Activated CD4-positive, alpha-beta T cell treated with anti-CD3 and anti-CD28 coated beads, Interleukin-10, Interleukin-2, amounts not matched to agents 100 ng/mL and 50 ng/mL, durations not matched to agents 16 hours and 8 hours (primary cell): ENCODE measurements around the gene MTHFR.
"Not testable (repeated sequence)": the region's sequence is repeated elsewhere in the genome, so short reads cannot be mapped to it uniquely, and the experiment has no call there.

Experiments
- DNase-seq: peaks from one replicate; pipeline ENCODE4 v3.0.0-alpha.2; 2020

Gene MTHFR

DNA sequence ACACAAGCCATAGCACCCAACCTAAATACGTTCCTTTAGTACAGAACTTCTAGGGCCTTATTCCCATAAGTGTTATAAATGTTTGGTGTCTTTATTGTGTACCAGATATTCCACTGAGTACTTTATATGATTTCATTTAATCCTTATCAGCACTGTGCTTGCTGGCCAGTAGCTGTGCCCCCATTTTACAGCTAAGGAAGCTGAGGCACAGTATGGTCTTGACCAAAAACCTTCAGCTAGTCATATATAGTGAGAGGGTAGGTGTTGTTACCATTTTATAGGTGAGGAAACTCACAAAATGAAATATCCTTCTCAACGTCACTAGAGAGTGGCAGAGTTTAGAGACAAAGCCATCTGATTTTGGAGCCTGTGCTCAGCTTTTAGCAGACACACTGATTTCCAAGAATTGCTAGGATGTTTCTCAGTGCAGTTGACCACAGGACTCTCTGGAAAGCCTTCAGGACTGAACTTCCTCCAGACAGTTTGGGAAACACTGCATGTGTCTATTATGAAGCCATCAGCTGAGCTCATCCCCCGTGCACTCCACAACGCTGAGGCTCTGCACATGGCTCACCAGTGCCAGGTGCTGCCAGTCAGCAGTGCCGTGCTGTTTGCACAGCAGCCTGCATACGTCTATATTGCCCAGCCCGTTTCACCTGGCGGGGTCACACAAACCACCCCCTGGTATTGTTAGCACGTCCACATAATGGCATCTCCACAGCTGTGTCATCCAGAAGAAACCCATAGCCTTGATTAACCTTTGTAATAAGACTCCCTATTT lies 26.4 kb upstream of the MTHFR start:
- DNase-seq, result no peak

DNA sequence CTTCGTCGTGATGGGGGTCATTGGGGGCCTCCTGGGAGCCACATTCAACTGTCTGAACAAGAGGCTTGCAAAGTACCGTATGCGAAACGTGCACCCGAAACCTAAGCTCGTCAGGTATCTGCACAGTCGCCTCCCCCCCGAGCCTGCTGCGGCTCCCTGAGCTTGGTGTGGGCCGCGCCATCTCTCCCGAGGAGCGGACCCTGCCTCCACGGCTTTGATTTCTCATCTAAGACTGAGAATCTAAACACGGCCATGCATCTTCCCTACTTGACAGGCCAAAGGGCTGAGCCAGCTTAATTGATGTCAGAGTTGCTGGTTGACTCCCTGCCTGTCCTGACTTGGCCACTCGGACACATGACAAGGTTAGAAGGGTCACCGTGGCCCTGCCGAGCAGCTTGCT lies 22.7 kb upstream of the MTHFR start:
- no peak for DNase-seq

DNA sequence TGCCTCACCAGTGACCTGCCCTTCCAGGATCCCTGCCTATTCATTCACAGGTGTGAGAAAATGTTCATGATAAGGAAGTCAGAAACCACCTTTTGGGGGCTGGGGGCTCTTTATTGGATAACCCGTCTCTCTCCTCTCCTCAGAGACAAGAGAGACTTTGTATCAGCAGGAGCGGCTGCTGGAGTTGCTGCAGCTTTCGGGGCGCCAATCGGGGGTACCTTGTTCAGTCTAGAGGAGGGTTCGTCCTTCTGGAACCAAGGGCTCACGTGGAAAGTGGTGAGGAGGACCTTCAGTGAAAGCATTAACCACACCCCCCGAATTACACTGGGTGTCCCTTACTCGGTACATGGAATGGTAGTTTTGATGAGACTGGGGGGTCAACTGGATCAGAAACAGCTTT lies 21.2 kb upstream of the MTHFR start:
- DNase-seq, result no peak

DNA sequence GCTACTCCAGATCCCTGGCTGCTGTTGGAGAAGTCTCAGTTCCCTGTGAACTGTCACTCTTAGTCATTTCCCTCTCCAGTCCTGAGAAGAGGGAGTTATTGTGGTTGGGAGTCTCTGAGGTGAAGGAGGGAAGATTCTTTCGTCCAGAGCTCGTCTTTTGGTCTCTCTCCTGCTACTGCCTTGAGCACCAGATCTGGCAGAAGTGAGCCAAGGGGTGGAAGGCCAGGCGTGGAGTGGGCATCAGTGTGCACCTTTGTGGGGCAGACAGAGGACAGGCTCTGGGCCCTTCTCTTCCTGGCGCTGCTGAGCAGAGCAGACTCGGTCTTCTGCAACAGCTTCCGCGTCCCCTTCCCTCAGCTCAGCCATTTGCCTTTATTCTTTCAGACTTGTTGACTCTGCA lies 19.4 kb upstream of the MTHFR start:
- no peak for DNase-seq

DNA sequence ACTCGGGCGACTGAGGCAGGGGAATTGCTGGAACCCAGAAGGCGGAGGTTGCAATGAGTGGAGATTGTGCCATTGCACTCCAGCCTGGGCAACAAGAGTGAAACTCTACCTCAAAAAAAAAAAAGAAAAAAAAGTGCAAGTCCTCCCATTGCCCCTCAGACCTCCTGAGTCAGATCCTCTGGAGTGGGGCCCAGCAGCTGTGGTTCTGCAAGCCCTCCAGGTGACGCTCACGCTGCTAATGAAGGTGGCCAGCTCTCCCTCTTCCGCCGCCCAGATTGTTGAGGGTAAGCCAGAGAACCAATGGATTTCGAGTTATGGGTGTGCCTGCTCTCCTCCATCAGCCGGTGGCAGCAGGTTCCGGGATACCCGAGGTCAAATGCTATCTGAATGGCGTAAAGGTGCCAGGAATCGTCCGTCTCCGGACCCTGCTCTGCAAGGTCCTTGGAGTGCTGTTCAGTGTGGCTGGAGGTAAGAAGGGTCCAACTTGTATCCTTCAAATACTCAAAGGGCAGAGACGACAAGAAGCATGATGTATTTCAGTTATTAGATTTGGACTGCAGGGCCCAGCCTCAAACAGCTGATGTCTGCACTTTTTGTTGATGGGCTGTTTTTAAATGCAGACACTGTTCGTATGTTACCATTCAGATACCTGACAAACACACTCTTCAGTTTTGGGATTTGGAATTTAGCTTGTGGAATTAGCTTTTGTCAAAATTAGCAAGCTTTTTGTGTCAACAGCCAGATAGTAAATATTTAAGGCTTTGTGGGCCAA lies 17.8 kb upstream of the MTHFR start:
- DNase-seq, result no peak

DNA sequence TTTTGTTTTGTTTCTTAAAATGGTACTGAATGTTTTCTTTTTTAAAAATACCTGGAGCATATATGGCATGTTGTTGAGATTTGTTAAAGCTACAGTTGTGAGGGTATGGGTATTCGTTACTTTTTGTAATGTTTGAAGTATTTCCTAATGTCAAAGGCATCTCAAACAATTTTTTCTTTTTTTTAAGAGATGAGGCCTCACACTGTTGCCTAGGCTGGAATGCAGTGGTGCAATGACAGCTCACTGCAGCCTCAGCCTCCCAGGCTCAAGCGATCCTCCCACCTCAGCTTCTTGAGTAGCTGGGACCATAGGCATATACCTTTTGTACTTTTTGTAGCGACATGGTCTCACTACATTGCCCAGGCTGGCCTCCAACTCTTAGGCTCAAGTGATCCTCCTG lies 16.3 kb upstream of the MTHFR start:
- DNase-seq, result no peak

DNA sequence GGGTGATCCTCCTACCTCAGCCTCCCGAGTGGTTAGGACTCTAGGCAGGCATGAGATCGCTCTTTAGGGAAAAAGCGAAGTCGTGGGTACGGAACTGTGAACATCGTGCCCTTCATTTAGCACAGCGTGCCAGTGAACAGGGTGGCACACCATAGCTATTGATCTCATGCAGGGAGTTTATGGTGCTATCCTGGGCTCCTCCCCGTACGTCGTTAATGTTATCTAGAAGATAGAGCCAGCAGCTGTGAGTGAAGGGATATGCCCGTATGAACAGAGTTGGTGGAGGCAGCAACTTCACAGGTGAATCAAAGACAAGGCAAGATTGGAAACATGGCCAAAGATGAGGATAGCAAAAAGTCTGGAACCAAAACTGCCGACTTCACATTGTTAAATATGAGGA lies 11.4 kb upstream of the MTHFR start:
- DNase-seq, result no peak

DNA sequence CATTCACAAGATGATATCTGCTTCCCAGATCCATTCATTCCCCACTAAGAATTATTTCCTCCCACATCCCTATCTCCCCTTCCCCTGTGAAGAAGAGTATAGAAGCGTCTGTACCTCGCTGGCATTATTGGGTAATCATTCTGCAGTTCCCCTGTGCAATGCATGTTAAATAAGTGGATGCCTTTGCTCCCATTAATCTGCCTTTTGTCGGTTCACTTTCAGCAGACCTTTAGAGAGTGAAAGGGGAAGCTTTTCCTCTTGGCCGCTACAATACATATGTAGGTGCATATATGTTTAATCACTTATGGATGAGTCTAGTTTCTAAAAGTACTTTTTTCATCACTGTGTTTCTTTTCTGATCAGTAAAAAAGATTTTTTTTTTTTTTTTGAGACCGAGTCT lies 7.3 kb upstream of the MTHFR start:
- DNase-seq, result no peak

DNA sequence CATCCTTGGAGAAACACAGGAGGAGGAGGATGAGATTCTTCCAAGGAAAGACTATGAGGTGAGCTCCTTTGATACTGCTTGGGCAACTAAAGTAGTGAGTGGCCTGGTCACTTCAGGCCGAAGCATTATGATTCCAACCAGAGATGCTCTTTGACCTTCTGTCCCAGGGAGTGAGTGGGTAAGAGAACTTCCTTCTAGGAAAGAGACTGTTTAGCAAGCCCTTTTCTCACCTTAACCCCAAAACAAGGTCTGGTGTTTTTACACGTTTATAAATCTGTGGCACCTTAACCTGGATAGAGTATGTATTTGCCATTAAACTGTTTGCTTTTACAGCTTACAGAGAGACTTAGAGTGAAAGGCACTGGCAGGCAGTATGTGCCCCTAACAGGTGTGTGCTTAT lies 1.4 kb upstream of the MTHFR start:
- no peak for DNase-seq

DNA sequence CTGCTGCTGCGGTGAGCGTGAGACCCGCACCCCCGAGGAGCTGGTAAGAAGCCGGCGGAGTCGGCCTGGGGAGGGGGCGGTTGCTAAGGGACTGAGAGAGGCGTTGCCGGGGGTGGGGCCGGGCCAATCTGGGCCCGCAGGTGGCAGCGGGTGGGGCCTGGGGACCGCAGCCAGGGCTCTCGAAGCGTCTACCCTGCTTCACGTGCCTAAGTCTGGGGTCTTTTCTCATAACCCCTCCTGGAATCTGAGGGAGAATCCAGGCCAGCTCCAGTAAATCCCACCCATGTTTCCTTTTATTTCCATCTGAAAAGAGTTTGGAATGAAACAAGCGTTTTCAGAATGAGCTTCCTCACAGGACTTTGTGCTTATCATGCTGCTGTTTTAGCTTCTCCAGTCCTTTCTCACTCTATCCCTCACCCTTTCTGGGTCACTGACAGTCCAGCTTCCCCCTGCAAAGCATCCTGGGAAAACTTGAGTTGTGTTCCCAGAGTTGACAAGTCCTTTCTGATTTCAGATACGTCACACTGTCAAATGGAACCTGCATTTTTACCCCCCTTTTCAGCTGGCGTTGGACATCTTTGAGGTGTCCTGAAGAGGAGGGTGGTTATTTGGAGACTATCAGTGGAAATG lies 658 bp upstream of the MTHFR start:
- DNase-seq, result peak; percentile 25

DNA sequence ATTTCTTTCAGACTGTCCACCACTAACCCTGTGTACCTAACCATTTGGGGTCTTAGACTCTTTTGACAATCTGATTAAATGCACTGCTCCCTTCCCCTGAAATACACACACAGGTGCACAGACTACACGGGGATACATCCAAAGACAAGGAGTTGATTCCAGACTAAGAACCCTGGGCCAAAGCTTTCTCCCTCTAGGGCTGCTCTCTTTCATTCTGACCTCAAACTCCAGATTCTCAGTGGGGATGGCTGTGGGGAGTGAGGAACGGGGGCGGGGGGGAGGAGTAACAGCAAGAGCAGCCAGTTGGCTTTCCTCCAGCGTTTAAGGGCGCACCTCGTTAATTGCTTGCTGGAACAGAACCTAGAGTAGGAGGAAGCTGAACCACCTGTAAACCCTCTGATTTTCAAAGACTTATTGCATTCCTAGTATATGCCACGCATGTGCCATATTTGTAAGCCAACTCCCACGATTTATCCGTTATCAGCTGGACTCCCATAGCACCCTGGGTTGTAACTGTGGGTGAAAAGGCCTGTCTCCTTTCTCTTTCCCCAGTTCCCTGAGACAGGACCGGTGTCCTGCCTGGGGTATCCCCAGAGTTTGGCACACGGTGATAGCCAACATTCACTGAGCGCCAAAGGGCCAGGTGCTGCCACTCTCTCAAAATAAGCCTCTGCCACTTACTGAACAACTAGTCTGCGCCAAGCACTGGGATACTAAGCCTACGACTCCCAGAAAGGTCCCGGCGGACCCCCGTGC lies 920 bp downstream of the MTHFR start:
- DNase-seq, result peak; percentile 20

DNA sequence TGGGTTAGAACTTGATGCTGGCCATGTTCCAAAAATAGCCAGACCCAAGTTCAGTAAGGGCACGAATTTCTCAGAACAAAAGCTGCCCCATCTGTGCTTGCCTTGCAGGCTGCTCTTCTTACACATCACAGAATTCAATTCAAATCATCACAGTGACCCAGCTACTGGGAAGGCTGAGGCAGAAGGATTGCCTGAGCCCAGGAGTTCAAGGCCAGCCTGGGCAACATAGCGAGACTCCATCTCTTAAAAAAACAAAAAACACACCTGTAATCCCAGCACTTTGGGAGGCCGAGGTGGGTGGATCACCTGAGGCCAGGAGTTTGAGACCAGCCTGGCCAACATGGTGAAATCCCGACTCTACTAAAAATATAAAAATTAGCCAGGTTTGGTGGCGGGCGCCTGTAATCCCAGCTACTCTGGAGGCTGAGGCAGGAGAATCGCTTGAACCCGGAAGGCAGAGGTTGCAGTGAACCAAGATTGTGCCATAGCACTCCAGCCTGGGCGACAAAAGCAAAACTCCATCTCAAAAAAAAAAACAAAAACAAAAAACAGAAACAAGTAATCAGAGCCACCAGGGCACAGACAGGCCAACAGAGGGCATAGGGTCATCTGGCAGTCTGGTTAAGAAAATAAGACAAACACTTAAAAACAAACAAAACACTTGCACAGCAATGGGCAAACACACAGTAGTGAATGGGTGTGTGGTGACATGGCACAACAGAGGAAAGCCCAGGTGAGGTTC lies 1.7 kb downstream of the MTHFR start:
- DNase-seq, result not testable (repeated sequence)

DNA sequence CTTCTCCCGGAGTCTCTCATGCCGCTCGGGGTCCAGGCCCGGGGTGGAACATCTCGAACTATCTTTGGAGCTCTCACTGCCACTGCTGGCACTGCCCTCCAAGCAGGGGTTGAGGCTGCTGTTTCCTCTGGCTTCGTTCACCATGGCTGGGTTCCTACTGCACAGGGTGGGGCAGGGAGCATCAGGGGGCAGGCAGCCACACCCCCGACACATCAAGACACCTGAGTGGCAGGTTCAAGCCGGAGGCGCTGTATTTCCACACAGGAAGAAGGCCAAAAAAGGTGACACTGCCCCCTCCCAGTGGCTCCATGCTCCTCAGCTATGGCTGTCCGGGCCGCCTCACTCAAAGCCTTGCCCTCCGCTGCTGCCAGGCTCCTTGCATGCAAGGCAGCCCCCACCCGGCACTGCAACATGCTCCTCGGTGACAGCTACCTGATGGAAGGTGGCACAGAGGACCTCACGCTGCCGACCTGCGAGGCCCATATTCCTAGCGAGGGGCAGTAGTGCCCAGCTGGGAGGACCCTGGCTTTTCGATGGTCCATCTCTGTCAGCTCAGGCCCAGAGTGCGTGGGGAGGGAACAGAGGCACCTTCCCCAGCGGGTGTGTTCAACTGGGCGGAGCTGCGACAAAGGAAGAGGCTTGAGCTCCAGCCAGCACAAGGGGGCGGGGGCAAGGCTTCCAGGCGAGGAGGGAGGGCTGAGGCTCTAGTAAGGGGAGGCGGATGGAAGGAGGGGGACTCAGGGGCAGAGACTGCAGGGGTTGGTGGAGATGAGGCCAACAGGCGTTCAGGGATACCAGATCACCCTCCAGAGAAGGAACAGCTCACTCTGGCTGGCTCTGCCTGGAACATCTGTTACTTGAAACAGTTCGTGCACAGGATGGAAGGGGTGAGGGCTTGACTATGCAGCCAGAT lies 2.5 kb downstream of the MTHFR start:
- peak; percentile 83 for DNase-seq

DNA sequence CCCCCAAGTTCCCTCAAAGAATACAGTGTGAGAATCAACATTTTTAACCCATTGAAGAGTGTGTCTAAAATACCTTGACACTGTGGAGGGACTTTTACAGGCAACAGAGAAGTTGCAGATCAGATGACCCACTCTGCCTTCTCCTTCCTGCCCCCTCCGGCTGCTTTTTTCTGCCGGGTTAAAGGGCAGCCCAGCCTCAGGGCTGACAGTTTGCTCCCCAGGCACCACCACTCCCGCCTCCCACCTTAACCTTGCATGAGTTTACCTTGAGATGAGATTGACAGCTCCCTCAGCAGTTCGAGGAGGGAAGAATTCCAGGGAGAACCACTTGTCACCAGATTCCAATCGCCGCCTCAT lies 3.2 kb downstream of the MTHFR start:
- no peak for DNase-seq

DNA sequence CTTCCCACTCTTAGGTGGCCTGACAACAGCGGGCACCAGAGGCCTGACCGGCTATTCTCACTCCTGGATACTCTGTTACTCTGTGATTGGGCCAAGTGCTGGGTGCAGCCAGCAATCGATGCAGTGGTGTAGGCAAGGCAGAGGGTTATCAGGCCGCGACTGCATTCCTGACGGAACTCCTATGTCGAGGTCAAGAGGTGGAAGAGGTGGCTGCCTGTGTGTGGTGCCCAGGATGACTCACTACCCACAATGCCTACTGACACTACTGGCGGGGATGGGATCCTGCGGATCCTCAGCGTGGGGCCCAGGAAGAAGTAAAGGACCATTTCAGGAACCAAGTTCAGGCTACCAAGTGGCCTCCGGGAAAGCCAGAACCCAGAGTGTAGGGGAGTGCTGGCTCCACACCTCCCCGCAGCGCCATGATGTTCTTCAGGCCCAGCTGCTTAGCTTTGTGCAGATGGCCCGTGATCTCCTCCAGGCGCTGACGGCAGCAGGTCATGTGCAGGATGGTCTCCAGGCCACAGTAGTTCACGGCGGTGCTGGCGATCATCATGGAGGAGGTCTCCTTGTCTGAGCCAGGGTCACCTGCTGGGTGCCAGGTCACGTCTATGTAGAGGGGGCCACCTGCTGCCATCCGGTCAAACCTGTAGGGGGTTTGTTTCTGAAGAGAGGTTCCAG lies 4.9 kb downstream of the MTHFR start:
- DNase-seq, result no peak

DNA sequence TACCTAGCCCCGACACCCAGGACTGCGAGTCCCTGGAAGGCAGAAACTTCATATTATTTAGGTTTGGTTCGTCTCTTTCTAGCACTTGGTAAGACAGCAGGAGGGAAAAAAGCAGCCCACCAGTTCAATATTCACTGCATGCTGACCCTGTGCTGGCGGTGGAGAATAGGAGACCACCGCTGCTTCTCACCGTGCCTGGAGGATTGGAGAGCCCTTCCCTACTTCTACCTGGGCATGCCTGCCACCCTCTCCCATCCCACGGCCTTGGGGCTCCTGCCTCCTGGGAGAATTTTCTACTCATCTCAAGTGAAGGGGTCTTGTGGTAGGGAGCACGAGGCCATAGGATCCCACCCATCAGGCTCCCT lies 5.4 kb downstream of the MTHFR start:
- no peak for DNase-seq

DNA sequence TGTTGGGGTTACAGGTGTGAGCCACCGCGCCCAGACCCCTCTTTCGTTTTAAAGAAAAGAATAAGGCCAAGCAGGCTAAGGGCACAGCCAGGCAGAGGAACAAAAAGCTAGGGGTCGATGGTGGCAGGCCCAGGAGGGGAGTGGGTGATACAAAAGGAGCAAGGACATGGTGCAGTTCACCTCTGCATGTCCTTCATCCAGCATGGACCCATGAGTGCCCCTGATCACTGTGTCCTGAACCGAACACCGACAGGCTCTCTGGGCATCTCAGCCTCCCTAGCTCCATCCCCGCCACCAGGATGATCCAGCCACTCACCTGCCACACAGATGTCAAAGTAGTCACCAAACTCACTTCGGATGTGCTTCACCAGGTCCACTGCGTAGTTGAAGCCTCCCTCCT lies 5.9 kb downstream of the MTHFR start:
- no peak for DNase-seq

DNA sequence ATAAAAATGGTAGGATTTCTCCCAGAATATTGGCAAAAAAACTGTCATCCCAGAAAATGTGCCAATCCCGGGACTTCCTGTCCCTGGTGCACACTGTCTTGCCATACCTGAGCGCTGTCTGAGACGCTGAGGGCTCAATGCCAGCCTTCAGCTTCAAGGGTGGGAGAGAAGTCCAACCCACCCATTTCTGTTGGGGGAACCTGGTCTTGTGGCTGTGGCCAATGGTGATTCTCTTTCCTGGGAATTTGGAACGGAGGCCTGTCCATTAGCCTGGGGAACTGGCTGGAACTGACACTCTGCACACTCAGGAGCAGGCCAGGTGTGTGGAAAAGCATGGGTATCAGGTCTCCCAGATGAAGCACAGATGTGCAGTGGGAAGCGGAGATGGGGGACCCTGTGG lies 6.7 kb downstream of the MTHFR start:
- no peak for DNase-seq

DNA sequence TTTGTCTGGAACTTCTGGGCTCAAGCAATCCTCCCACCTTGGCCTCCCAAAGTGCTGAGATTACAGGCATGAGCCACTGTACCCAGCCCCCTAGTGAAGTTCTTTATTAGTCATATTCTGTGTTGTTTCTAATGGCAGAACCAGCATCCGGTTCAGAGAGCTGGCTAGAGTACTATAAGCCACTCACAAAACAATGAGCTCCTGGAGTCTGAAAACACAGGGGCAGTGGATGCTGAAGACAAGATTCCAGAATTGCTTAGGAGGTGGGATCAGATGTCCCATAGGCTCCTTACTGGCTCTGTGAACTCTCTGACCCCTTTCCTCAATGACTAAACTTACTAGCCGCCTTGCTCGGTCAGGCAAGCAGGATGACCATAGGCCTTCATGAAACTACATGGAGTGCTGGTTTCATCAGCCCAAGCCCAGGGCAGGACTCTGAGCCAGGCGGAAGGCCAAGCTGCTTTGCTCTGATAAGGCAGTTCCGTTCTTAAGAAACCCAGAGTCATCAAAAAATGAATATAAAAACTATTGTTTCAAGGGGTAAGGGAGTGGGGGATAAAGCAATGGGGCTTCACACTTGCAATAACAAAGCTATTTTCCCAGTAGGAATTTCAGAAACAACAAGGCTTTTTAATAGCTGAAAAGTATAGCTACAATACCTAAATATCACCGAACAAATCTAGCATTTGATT lies 8.1 kb downstream of the MTHFR start:
- DNase-seq, result no peak

DNA sequence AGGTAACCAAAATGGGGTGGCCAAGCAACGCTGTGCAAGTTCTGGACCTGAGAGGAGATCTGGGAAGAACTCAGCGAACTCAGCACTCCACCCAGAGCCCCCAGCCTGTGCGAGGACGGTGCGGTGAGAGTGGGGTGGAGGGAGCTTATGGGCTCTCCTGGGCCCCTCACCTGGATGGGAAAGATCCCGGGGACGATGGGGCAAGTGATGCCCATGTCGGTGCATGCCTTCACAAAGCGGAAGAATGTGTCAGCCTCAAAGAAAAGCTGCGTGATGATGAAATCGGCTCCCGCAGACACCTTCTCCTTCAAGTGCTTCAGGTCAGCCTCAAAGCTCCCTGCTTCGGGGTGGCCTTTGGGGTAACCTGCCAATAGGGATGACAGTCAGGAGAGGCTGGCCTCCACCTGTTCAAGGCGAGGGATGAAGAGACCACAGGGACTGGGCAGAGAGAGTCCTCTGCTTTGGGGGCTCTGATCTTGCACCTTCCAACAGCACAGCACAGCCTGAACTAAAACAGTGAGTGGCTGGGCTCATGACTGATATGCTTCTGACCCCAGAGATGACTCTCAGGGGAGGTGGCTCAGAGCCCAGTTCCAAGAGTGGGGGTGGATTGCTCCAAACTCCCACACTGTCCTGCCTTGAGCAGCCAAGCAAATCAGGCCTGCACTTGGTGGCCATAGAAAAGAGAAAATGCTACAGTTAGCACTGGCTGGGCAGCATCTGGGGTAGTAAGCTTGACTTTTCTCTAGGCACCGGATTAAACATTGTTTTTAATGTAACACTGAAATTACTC lies 9.5 kb downstream of the MTHFR start:
- no peak for DNase-seq
